SJSA1 (cell line): Measurements from ENCODE around the gene IRGQ. TPM values are rescaled to one million over a fixed set of nuclear protein-coding genes. Genes with fewer than 3 reads are reported as not detected.

Source experiments
- DNase-seq, 2 experiments: peaks; one replicate each; pipeline ENCODE4 v3.0.0-alpha.2; 2015 to 2020; ENCODE audit warnings: low spot score in 2 of 2, low read depth in 1 of 2
- H3K27ac ChIP-seq: fragments of 250-450 bp; sonication (Bioruptor Pico); 2 replicates; pipeline ENCODE4 v1.5.1; 2020; ENCODE audit warnings: mild to moderate bottlenecking, moderate library complexity
- H3K27me3 ChIP-seq: fragments of 250-450 bp; sonication (Bioruptor Pico); replicated peaks from 2 replicates; pipeline ENCODE4 v1.5.1; 2020; ENCODE audit warnings: mild to moderate bottlenecking, moderate library complexity
- H3K36me3 ChIP-seq: fragments of 250-450 bp; sonication (Bioruptor Pico); 2 replicates; pipeline ENCODE4 v1.5.1; 2020; ENCODE audit warnings: mild to moderate bottlenecking
- H3K4me1 ChIP-seq: fragments of 250-450 bp; sonication (Bioruptor Pico); replicated peaks from 2 replicates; pipeline ENCODE4 v1.6.1; 2021; ENCODE audit warnings: mild to moderate bottlenecking
- H3K4me3 ChIP-seq: fragments of 250-450 bp; sonication (Bioruptor Pico); 2 replicates; pipeline ENCODE4 v1.5.1; 2020; ENCODE audit warnings: mild to moderate bottlenecking
- H3K9me3 ChIP-seq: fragments of 250-450 bp; sonication (Bioruptor Pico); replicated peaks from 2 replicates; pipeline ENCODE4 v1.5.1; 2020; ENCODE audit warnings: mild to moderate bottlenecking
- total RNA-seq: library from RNA; depleted of rRNA; stranded (reverse); fragments of >200 nt; shearing (Covaris generic); gene quantifications from 2 replicates; pipeline ENCODE4 v1.2.3, GENCODE V29; 2014

Gene IRGQ
- total RNA-seq, 1 experiment from 2014 or later: 36.2 TPM

DNA sequence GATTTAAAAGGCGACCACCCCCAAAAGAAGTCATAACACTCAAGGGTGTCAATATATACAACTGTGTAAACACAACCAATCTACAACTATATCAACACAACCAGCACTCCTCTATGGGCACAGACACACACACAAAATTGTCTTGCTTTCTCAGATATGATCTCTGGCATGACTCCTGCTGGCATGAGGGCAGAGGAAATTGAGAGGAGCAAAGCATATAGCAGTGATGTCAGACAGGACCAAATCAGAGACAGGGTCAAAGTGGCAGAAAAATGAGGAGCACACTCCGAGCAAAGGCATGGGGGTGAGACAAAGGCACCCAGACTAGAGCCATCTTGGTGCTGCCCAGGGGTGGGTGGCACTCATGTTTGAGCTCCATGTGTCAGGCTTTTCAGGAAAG lies 9.6 kb downstream of the IRGQ start:
- Histone ChIP-seq H3K4me3 (no peak overlapping the region), H3K9me3 (no peaks in the 10 kb centered on the region), H3K27ac (no peak overlapping the region), H3K4me1 (no peaks in the 10 kb centered on the region), H3K27me3 (no peaks in the 10 kb centered on the region), H3K36me3 (peaks cover 44% of the 10 kb centered on the region)
- DNase-seq: no peak

DNA sequence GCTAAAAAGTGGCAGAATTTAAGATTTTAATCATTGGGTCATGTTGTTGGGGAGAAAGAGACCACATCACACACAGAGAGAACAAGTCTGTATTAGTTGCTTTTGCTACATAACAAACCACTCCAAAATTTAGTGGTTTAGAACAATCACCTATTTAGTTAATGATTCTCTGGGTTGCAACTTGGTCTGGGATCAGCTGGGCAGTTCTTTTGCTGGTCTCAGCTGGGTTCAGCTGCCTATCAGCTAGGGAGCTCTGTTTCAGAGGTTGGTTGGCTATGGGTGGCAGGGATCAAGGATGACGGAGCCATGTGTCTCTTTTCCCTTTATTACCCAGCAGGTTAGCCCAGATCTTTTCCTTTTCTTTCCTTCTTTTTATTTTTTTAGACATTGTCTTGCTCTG lies 11.4 kb downstream of the IRGQ start:
- H3K4me3 ChIP-seq: no peak overlapping the region
- H3K27ac ChIP-seq: peak overlapping the region; percentile 37; the same call in 1 of the 2 replicates
- H3K9me3 ChIP-seq: no peaks in the 10 kb centered on the region

DNA sequence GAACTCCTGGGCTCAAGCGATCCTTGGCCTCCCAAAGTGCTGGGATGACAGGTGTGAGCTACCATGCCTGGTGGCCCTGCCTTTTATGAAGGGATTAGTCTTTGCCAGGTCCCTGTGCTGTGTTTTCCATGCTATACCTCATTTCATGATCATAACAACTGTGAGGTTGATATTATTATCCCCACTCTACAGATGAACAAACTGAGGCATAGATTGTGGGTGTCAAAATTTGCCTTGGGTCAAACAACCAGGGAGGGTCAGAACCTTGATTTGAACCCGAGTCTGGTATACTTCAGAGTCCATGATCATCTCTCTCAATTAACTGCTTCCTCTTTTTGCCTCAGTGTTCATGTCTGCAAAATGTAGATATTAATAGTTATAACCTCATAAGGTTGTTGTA lies 13.4 kb downstream of the IRGQ start:
- DNase-seq: no peak
- Histone ChIP-seq H3K36me3 (peaks cover 20% of the 10 kb centered on the region), H3K27me3 (no peaks in the 10 kb centered on the region), H3K27ac (no peak overlapping the region), H3K9me3 (no peaks in the 10 kb centered on the region), H3K4me3 (no peak overlapping the region), H3K4me1 (no peaks in the 10 kb centered on the region)

More for the DNA sequence above, 11.4 kb downstream of the IRGQ start:
- Histone ChIP-seq H3K27me3 (no peaks in the 10 kb centered on the region), H3K4me1 (no peaks in the 10 kb centered on the region), H3K36me3 (peaks cover 33% of the 10 kb centered on the region)
- DNase-seq: no peak

DNA sequence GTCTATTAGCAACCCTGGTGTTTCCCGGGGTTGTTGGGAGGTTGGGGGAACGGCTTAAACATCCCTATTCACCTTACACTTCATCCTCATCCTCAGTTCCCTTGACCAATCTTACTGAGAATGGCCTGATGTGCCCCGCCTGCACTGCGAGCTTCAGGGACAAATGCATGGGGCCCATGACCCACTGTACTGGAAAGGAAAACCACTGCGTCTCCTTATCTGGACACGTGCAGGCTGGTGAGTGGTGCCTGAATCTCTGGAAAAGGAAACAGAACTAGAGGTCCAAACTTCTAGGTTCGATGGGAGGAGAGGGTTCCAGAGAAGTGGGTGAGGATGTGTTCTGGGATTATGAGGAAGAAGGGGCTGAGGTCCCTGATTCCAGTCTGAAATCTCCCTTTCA lies 14.5 kb downstream of the IRGQ start:
- Histone ChIP-seq H3K4me3 (no peak overlapping the region), H3K27me3 (no peaks in the 10 kb centered on the region), H3K36me3 (peaks cover 11% of the 10 kb centered on the region), H3K9me3 (no peaks in the 10 kb centered on the region), H3K27ac (no peak overlapping the region), H3K4me1 (no peaks in the 10 kb centered on the region)
- DNase-seq: no peak

DNA sequence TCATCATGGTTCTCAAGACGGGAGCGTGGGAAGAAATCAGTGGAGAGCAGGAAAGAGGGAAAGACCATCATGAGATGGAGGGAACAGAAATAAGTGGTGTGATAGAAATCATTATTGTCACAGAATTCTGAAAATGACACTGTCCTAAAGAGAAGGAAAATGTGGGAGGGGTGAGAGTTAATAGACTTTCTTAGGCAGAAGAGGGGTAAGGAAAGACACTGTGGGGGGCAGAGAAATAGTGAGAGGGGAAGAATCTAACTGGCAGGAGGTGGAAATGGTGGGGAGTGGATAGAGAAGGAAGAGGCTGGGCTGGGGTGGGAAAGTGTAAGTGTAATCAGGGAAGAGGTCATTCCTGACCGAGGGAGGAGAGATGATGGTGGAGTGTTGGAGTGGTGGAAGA lies 17.1 kb downstream of the IRGQ start:
- no peaks in the 10 kb centered on the region for H3K9me3 ChIP-seq
- H3K27ac ChIP-seq: no peak overlapping the region
- H3K27me3 ChIP-seq: no peaks in the 10 kb centered on the region
- H3K36me3 ChIP-seq: peaks cover 13% of the 10 kb centered on the region
- H3K4me1 ChIP-seq: peaks cover 5% of the 10 kb centered on the region
- no peak for DNase-seq
- H3K4me3 ChIP-seq: no peak overlapping the region

DNA sequence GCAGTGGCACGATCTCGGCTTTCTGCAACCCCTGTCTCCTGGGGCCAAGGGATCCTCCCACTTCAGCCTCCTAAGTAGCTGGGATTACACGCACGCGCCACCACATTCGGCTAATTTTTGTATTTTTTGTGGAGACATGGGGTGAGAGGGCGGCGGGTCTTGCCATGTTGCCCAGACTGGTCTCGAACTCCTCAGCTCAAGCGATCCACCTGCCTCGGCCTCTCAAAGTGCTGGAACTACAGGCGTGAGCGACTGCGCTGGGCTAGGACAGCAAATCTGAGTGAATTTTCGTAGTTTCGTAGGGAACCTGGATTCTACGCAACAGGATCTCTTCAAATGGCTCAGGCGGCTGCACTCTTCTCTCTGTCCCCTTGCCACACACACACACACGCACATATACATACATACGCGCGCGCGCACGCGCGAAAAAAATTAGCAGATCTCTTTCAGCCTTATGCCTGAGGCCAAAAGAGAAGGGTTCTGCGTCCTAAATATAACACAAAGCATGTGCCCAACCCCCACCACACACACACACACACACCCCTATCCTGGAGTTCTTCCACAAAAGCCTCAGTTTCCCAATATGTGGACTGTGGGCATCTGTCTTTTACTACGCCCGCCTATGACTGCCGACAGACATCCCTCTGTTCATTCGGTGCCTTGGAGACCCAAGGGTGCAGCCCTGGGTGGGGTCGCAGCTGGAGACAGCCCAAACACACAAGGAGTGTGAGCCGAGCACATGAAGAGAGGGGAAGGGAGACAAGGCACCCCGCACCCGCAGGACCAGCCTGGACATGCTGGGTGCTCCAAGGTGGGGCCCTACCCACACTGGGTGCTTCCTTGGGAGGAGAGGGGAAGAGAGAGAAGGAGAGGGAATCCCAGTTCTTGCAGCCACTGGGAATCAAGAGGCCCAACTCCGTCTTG lies 19.7 kb downstream of the IRGQ start:
- Histone ChIP-seq H3K4me1 (peaks cover 8% of the 10 kb centered on the region), H3K9me3 (no peaks in the 10 kb centered on the region), H3K27me3 (no peaks in the 10 kb centered on the region), H3K27ac (peak overlapping the region; percentile 40), H3K36me3 (peaks cover 24% of the 10 kb centered on the region), H3K4me3 (peak overlapping the region; percentile 61)
- no peak for DNase-seq

DNA sequence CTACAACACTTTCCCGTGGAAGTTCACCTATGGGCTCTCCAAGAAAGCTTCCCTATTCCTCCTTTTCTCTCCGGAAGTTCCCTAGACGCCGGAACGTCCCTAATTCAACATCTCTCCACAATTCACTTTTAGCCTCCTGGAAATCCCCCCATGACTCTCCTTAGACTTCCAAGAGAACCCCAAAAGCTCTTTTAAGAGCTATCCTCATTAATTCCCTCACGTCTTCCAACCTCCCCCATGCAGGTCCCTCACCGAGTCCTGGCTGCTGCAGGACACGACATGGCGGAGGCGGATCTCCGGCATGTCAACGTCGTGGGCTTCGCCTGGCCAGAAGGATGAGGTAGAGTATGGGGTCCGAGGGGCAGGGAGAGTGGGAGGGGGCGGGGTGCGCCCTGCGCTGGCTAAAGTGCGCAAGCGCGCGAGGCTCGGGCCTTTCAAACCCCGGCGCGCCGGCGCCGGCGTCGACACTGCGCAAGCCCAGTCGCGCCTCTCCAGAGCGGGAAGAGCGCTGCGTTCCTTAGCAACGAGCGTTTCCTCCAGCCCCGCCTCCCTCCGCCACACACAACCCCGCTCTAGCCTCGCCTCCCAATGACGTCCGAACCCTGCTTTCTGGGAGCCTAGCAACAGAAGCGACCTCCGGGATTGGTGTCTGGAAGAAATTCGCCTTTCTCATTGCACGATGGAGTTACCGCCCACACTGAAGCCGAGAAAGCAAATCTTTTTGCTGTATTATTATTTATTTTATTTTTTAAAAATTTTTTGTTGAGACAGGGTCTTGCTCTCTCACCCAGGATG lies 20.6 kb downstream of the IRGQ start, which contains the start of the genes PINLYP and XRCC1:
TSS of gene PINLYP (plus strand) at position 646 of the 795 bp plus-strand sequence. CDS start 1,391 bp downstream, outside the sequence.
TSS of gene XRCC1 (minus strand) at position 372 of the 795 bp plus-strand sequence. CDS start at position 303, 69 bp downstream.
- Histone ChIP-seq H3K36me3 (peaks cover 25% of the 10 kb centered on the region), H3K27ac (peak within 1 kb of the TSS; percentile 79), H3K27me3 (no peaks in the 10 kb centered on the region), H3K4me3 (peak within 1 kb of the TSS; percentile 61), H3K4me1 (peaks cover 16% of the 10 kb centered on the region), H3K9me3 (no peaks in the 10 kb centered on the region)
- peak; percentile 96 to 98 for DNase-seq

DNA sequence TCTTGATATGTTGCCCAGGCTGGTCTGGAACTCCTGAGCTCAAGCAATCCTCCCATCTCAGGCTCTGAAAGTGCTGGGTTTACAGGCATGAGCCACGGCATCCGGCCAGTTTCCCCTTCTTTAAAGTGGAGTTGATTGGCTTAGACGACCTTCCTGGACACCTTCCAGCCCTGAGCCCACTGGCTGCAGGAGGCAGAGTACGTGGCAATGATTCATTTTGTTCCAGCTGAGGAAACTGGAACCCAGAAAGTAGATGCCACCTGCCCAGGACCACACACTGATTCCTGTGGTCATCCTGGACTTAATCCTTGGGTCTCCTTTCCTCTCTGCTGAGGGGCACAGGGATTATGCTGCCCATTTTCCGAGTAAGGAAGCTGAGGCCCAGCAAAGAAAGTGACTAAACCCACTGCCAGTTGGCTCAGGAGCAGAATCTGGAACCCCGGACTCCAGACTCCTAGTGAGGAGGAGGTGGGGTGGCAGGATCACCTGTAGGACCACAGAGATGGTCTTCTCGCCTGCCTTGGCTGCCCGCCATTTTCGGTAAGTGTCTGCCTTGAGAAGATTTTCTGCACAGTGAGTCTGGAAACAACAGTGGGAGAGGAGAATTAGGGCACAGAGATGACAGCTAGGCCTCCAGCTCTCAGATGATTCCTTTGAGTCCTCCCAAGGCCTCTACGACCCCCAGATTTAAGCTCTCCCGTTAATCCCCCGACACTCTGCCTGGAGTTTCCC lies 21.3 kb downstream of the IRGQ start:
- Histone ChIP-seq H3K9me3 (no peaks in the 10 kb centered on the region), H3K4me1 (peaks cover 16% of the 10 kb centered on the region), H3K4me3 (peak overlapping the region; percentile 61), H3K27me3 (no peaks in the 10 kb centered on the region), H3K36me3 (peaks cover 29% of the 10 kb centered on the region), H3K27ac (peak overlapping the region; percentile 79)
- peak; percentile 48 to 80 for DNase-seq

DNA sequence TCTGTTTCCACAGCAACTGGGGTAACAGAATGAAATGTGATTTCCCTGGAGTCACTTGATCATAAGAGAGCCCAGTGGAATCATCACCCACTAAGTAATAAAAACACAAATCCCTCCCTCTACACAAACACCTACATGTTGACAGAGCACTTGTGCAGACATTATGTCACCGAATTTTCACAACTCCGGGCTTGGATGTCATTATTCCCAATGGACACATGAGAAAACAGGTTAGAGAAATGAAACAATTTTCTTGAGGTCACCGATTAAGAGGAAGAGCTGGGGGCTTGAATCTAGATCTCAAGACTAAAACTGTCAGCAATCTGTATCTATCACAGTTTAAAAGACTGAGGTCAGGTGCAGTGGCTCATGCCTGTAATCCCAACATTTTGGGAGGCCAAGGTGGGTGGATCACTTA lies 23.8 kb downstream of the IRGQ start:
- no peak overlapping the region for H3K27ac ChIP-seq
- H3K4me3 ChIP-seq: no peak overlapping the region

DNA sequence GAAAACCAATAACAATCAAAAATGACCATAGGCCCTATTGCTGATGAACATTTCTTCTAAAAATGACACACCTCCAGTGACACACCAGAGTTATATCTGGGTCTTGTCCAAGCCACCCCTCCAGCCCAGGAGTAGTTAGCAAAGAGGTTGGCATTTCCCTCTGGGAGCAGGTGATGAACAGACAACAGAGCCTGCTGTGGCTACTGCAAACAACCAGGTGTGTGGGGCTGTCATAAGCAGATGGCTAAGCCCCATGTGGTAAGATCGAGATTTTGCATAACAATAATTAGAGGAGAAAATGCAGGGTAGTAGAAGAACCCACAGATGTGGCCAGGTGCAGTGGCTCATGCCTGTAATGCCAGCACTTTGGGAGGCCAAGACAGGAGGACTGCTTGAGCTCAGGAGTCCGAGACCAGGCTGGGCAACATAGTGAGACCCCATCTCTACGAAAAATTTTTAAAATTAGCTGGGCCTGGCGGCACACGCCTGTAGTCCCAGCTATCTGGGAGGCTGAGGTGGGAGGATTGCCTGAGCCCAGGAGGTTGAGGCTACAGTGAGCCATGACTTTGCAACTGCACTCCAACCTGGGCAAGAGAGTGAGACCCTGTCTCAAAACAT lies 25.7 kb downstream of the IRGQ start:
- no peak for DNase-seq
- Histone ChIP-seq H3K36me3 (peaks cover 28% of the 10 kb centered on the region), H3K27me3 (no peaks in the 10 kb centered on the region), H3K27ac (no peak overlapping the region), H3K4me3 (no peak overlapping the region), H3K9me3 (no peaks in the 10 kb centered on the region), H3K4me1 (peaks cover 16% of the 10 kb centered on the region)

More for the DNA sequence above, 23.8 kb downstream of the IRGQ start:
- Histone ChIP-seq H3K27me3 (no peaks in the 10 kb centered on the region), H3K9me3 (no peaks in the 10 kb centered on the region), H3K36me3 (peaks cover 32% of the 10 kb centered on the region), H3K4me1 (peaks cover 16% of the 10 kb centered on the region)
- no peak for DNase-seq

DNA sequence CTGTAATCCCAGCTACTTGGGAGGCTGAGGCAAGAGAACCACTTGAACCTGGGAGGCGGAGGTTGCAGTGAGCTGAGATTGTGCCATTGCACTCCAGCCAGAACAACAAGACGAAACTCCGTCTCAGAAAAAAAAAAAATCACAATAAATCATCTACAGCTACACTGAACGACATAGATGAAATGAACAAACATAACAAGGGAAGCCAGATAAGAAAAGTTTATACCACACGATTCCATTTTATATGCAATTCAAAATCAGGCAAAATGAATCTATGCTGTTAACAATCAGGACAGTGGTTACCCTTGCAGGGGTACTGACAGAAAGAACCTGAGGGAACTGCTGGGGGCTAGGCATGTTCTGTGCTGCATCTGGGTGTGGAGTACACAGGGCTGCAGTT lies 26.3 kb downstream of the IRGQ start:
- no peaks in the 10 kb centered on the region for H3K27me3 ChIP-seq
- H3K9me3 ChIP-seq: no peaks in the 10 kb centered on the region
- peaks cover 30% of the 10 kb centered on the region for H3K36me3 ChIP-seq
- no peak for DNase-seq
- no peak overlapping the region for H3K4me3 ChIP-seq
- H3K4me1 ChIP-seq: peaks cover 14% of the 10 kb centered on the region
- H3K27ac ChIP-seq: no peak overlapping the region

DNA sequence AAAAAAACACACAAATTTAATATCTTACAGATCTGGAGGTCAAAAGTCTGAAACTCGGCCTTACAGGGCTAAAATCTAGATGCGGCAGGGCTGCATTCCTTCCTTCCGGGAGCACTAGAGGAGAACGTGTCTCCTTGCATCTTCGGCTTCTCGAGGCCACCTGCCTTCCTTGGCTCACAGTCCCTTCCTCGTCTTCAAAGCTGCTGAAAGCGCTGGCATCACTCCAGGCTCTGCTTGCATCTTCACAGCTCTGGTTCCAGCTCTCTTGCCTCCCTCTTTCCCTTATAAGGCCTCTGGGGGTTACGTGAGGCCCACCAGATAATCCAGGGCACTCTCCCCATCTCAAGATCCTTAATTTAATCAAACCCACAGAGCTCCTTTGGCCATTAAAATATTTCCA lies 31.1 kb downstream of the IRGQ start:
- Histone ChIP-seq H3K36me3 (peaks cover 43% of the 10 kb centered on the region), H3K27me3 (no peaks in the 10 kb centered on the region), H3K4me3 (no peak overlapping the region), H3K4me1 (peaks cover 30% of the 10 kb centered on the region), H3K27ac (no peak overlapping the region), H3K9me3 (no peaks in the 10 kb centered on the region)
- no peak for DNase-seq
